H9 (cell line): ENCODE data around the gene AKAP9. TPM values are rescaled to one million over a fixed set of nuclear protein-coding genes. Genes with fewer than 3 reads are reported as not detected.

Experiments
- DNase-seq: peaks from one replicate; pipeline ENCODE4 v3.0.0-alpha.2; 2017
- H2AFZ ChIP-seq: one replicate; pipeline ENCODE4 v1.6.1; 2013; ENCODE audit warnings: mild to moderate bottlenecking, low read length, control low read depth, moderate library complexity
- H2AK5ac ChIP-seq: 2 replicates; pipeline ENCODE4 v1.6.1; 2013; ENCODE audit warnings: low read length, control low read depth, mixed read lengths; ENCODE audit not compliant: insufficient read length
- H2BK120ac ChIP-seq: one replicate; pipeline ENCODE4 v1.6.1; 2013; ENCODE audit warnings: low read depth, mild to moderate bottlenecking, low read length, control low read depth, inconsistent platforms; ENCODE audit not compliant: poor library complexity, severe bottlenecking
- H2BK12ac ChIP-seq: 2 replicates; pipeline ENCODE4 v1.6.1; 2013; ENCODE audit warnings: low read length, control low read depth, mixed read lengths, low read depth; ENCODE audit not compliant: insufficient read length
- H2BK15ac ChIP-seq: 2 replicates; pipeline ENCODE4 v1.6.1; 2013; ENCODE audit warnings: low read depth, low read length, control low read depth
- H2BK20ac ChIP-seq: one replicate; pipeline ENCODE4 v1.6.1; 2013; ENCODE audit warnings: low read depth, mild to moderate bottlenecking, low read length, control low read depth, inconsistent platforms; ENCODE audit not compliant: poor library complexity, severe bottlenecking
- H2BK5ac ChIP-seq: 2 replicates; pipeline ENCODE4 v1.6.1; 2013; ENCODE audit warnings: low read length, control low read depth, mixed read lengths; ENCODE audit not compliant: insufficient read length
- H3K14ac ChIP-seq: 2 replicates; pipeline ENCODE4 v1.6.1; 2013; ENCODE audit warnings: low read length, control low read depth; ENCODE audit not compliant: insufficient read depth
- H3K18ac ChIP-seq: 2 replicates; pipeline ENCODE4 v1.6.1; 2013; ENCODE audit warnings: low read depth, mild to moderate bottlenecking, mixed read lengths, low read length, control low read depth; ENCODE audit not compliant: insufficient read length
- H3K23ac ChIP-seq: 2 replicates; pipeline ENCODE4 v1.6.1; 2013; ENCODE audit warnings: low read length, control low read depth, mixed read lengths, low read depth; ENCODE audit not compliant: insufficient read length
- H3K23me2 ChIP-seq: 2 replicates; pipeline ENCODE4 v1.6.1; 2013; ENCODE audit warnings: low read depth, mild to moderate bottlenecking, mixed read lengths, low read length, control low read depth; ENCODE audit not compliant: insufficient read length, poor library complexity, severe bottlenecking
- H3K27ac ChIP-seq: 2 replicates; pipeline ENCODE4 v1.5.1; 2013; ENCODE audit warnings: low read length, control low read depth, mixed read lengths, low read depth; ENCODE audit not compliant: insufficient read length
- H3K27me3 ChIP-seq: 2 replicates; pipeline ENCODE4 v1.6.1; 2013; ENCODE audit warnings: low read length, control low read depth, inconsistent platforms; ENCODE audit not compliant: insufficient read depth
- H3K4ac ChIP-seq: 2 replicates; pipeline ENCODE4 v1.6.1; 2013; ENCODE audit warnings: low read depth, mild to moderate bottlenecking, control low read depth, inconsistent platforms, low read length, moderate library complexity
- H3K4me1 ChIP-seq: 2 replicates; pipeline ENCODE4 v1.6.1; 2013; ENCODE audit warnings: low read length, control low read depth, inconsistent platforms; ENCODE audit not compliant: insufficient read depth
- H3K4me2 ChIP-seq: 2 replicates; pipeline ENCODE4 v1.6.1; 2013; ENCODE audit warnings: low read length, control low read depth, mixed read lengths; ENCODE audit not compliant: insufficient read length, insufficient read depth
- H3K56ac ChIP-seq: 2 replicates; pipeline ENCODE4 v1.6.1; 2013; ENCODE audit warnings: low read depth, mild to moderate bottlenecking, mixed read lengths, low read length, control low read depth; ENCODE audit not compliant: insufficient read length
- H3K79me1 ChIP-seq: 2 replicates; pipeline ENCODE4 v1.6.1; 2013; ENCODE audit warnings: low read depth, mild to moderate bottlenecking, moderate library complexity, low read length, control low read depth, inconsistent platforms; ENCODE audit not compliant: insufficient read depth, poor library complexity, severe bottlenecking
- H3K79me2 ChIP-seq: 2 replicates; pipeline ENCODE4 v1.6.1; 2013; ENCODE audit warnings: low read length, control low read depth, inconsistent platforms; ENCODE audit not compliant: insufficient read depth
- H3K9ac ChIP-seq: 2 replicates; pipeline ENCODE4 v1.6.1; 2013; ENCODE audit warnings: low read length, control low read depth, mixed read lengths; ENCODE audit not compliant: insufficient read length; ENCODE audit errors: extremely low read depth
- H3K9me3 ChIP-seq: one replicate; pipeline ENCODE4 v1.6.1; 2013; ENCODE audit warnings: low read depth, low read length, inconsistent platforms; ENCODE audit not compliant: control insufficient read depth
- H3T11ph ChIP-seq: one replicate; pipeline ENCODE4 v1.6.1; 2013; ENCODE audit warnings: mild to moderate bottlenecking, low read length, control low read depth, inconsistent platforms
- H4K20me1 ChIP-seq: one replicate; pipeline ENCODE4 v1.6.1; 2013; ENCODE audit not compliant: control insufficient read depth, insufficient read length, insufficient read depth
- H4K5ac ChIP-seq: 2 replicates; pipeline ENCODE4 v1.6.1; 2013; ENCODE audit warnings: low read depth, mild to moderate bottlenecking, mixed read lengths, low read length, control low read depth; ENCODE audit not compliant: insufficient read length
- H4K8ac ChIP-seq: replicated peaks from 2 replicates; pipeline ENCODE4 v1.6.1; 2013; ENCODE audit warnings: low read length, control low read depth, mixed read lengths, low read depth; ENCODE audit not compliant: insufficient read length
- H4K91ac ChIP-seq: 2 replicates; pipeline ENCODE4 v1.6.1; 2013; ENCODE audit warnings: low read depth, mild to moderate bottlenecking, moderate library complexity, mixed read lengths, low read length, control low read depth; ENCODE audit not compliant: insufficient read length
- H3K27ac Mint-ChIP-seq, 3 experiments: 2 replicates in 2 of 3; 3 replicates in 1 of 3; pipeline ENCODE4 v1.8.0; 2020 to 2021; ENCODE audit warnings: mixed read lengths in 3 of 3, mild to moderate bottlenecking in 1 of 3, moderate library complexity in 1 of 3
- H3K27me3 Mint-ChIP-seq: 2 replicates; pipeline ENCODE4 v1.8.0; 2021; ENCODE audit warnings: low read depth, mild to moderate bottlenecking, moderate library complexity, mixed read lengths
- H3K36me3 Mint-ChIP-seq, 3 experiments: 2 replicates in 2 of 3; 3 replicates in 1 of 3; pipeline ENCODE4 v1.8.0; 2020 to 2021; ENCODE audit warnings: low read depth in 3 of 3, mixed read lengths in 3 of 3; ENCODE audit not compliant: insufficient read depth in 1 of 3
- H3K4me1 Mint-ChIP-seq, 2 experiments: 2 replicates each; pipeline ENCODE4 v1.8.0; 2020; ENCODE audit warnings: mixed read lengths in 2 of 2
- H3K4me3 Mint-ChIP-seq, 2 experiments: 2 replicates in 1 of 2; 3 replicates in 1 of 2; pipeline ENCODE4 v1.8.0; 2020 to 2021; ENCODE audit warnings: mild to moderate bottlenecking in 2 of 2, mixed read lengths in 2 of 2, moderate library complexity in 1 of 2
- H3K9me3 Mint-ChIP-seq, 2 experiments: 2 replicates in 1 of 2; 3 replicates in 1 of 2; pipeline ENCODE4 v1.8.0; 2020; ENCODE audit warnings: mild to moderate bottlenecking in 2 of 2, mixed read lengths in 2 of 2, moderate library complexity in 1 of 2
- WGBS: extraction: QIAGEN DNeasy Blood & Tissue Kit; methylation state at CpG from one replicate; pipeline ENCODE4 v1.1.7; 2013; ENCODE audit warnings: missing lambda C conversion rate, low lambda C conversion rate, mixed read lengths; ENCODE audit not compliant: insufficient read length; ENCODE audit errors: extremely low coverage; 5-methylcytosine and 5-hydroxymethylcytosine counted together
- total RNA-seq: library from RNA; stranded (reverse); gene quantifications from 2 replicates; pipeline ENCODE4 v1.2.1, GENCODE V29; 2021
- TF ChIP-seq, protein P1 (sequence below): fragments of 200-600 bp; sonication (generic); conservative IDR thresholded peaks from 3 replicates; pipeline ENCODE4 v1.8.0; 2021; ENCODE audit warnings: antibody characterized with exemption, mild to moderate bottlenecking

Gene AKAP9
- total RNA-seq, 1 experiment from 2014 or later, result 22.4 TPM

GRCh38 chr7:91946549-91946948 lies 5.9 kb downstream of the AKAP9 start:
- no peaks in the 10 kb centered on the region for H3K9me3 Mint-ChIP-seq
- Histone ChIP-seq H3K9ac (no peak overlapping the region), H3K4ac (no peak overlapping the region), H2BK12ac (no peak overlapping the region), H3T11ph (no peak overlapping the region), H3K27ac (no peak overlapping the region), H2BK20ac (no peak overlapping the region), H3K79me1 (peaks cover 2% of the 10 kb centered on the region), H2BK15ac (no peak overlapping the region), H4K5ac (peak overlapping the region; percentile 41), H3K23ac (no peak overlapping the region), H3K23me2 (peaks cover under 1% of the 10 kb centered on the region), H2BK120ac (no peak overlapping the region), H4K8ac (no peak overlapping the region), H3K27me3 (no peaks in the 10 kb centered on the region), H3K79me2 (peaks cover 1% of the 10 kb centered on the region; the same call in 1 of the 2 replicates), H3K9me3 (no peaks in the 10 kb centered on the region), H3K14ac (no peak overlapping the region), H3K56ac (no peak overlapping the region), H2AFZ (no peak overlapping the region), H3K18ac (no peak overlapping the region), H4K91ac (no peak overlapping the region), H2BK5ac (no peak overlapping the region), H4K20me1 (no peaks in the 10 kb centered on the region), H3K4me2 (no peak overlapping the region), H3K4me1 (no peaks in the 10 kb centered on the region), H2AK5ac (no peak overlapping the region)
- peak overlapping the region in 1 of 3 experiments; percentile 2; a peak in 1 of 7 replicates for H3K27ac Mint-ChIP-seq
- no peak for DNase-seq
- H3K36me3 Mint-ChIP-seq, result peaks cover 0 to 4% (median 4%) of the 10 kb centered on the region in 3 experiments; a peak in 3 of 7 replicates
- no peaks in the 10 kb centered on the region for H3K27me3 Mint-ChIP-seq
- H3K4me1 Mint-ChIP-seq, result peaks cover 6 to 14% of the 10 kb centered on the region in 2 experiments
- no CpG with 5 or more reads among the region's 3 CpGs for WGBS
- H3K4me3 Mint-ChIP-seq, result no peak overlapping the region
- TF ChIP-seq, protein P1, sequence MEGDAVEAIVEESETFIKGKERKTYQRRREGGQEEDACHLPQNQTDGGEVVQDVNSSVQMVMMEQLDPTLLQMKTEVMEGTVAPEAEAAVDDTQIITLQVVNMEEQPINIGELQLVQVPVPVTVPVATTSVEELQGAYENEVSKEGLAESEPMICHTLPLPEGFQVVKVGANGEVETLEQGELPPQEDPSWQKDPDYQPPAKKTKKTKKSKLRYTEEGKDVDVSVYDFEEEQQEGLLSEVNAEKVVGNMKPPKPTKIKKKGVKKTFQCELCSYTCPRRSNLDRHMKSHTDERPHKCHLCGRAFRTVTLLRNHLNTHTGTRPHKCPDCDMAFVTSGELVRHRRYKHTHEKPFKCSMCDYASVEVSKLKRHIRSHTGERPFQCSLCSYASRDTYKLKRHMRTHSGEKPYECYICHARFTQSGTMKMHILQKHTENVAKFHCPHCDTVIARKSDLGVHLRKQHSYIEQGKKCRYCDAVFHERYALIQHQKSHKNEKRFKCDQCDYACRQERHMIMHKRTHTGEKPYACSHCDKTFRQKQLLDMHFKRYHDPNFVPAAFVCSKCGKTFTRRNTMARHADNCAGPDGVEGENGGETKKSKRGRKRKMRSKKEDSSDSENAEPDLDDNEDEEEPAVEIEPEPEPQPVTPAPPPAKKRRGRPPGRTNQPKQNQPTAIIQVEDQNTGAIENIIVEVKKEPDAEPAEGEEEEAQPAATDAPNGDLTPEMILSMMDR, result no peak
